DND-41 (cell line): ENCODE data around the gene MRPS26.

Experiments used
- ATAC-seq: fragments of 200-7000 bp; cut with Tn5 transposase; 3 replicates; pipeline ENCODE4 v1.9.1; 2021; ENCODE audit warnings: low read depth; ENCODE audit not compliant: insufficient read depth
- DNase-seq: peaks from one replicate; pipeline ENCODE4 v3.0.0-alpha.2; 2020
- H2AFZ ChIP-seq: 2 replicates; pipeline ENCODE4 v1.6.0; 2012; ENCODE audit warnings: low read depth, low read length
- H3K27ac ChIP-seq: 2 replicates; pipeline ENCODE4 v1.5.1; 2012; ENCODE audit warnings: low read length, inconsistent platforms
- H3K27me3 ChIP-seq: fragments of 200-600 bp; sonication (generic); 2 replicates; pipeline ENCODE4 v1.6.0; 2012; ENCODE audit warnings: low read length, mild to moderate bottlenecking, inconsistent platforms; ENCODE audit not compliant: insufficient read depth, poor library complexity
- H3K36me3 ChIP-seq: 2 replicates; pipeline ENCODE4 v1.5.1; 2012; ENCODE audit warnings: low read length, inconsistent platforms; ENCODE audit not compliant: insufficient read depth
- H3K4me1 ChIP-seq: 2 replicates; pipeline ENCODE4 v1.5.1; 2012; ENCODE audit warnings: mild to moderate bottlenecking, low read length; ENCODE audit not compliant: insufficient read depth
- H3K4me2 ChIP-seq: 2 replicates; pipeline ENCODE4 v1.6.0; 2012; ENCODE audit warnings: mild to moderate bottlenecking, moderate library complexity, low read length, inconsistent platforms; ENCODE audit not compliant: insufficient read depth
- H3K4me3 ChIP-seq, 2 experiments: fragments of 200-600 bp in 1 of 2; shearing (Covaris generic) in 1 of 2; 2 replicates each; pipeline ENCODE4 v1.5.1; 2012 to 2016; ENCODE audit warnings: inconsistent platforms in 2 of 2, low read length in 2 of 2, mild to moderate bottlenecking in 2 of 2, low read depth in 1 of 2, moderate library complexity in 1 of 2
- H3K79me2 ChIP-seq: 2 replicates; pipeline ENCODE4 v1.6.0; 2012; ENCODE audit warnings: low read length, inconsistent platforms; ENCODE audit not compliant: insufficient read depth
- H3K9ac ChIP-seq: 2 replicates; pipeline ENCODE4 v1.6.0; 2012; ENCODE audit warnings: low read depth, mild to moderate bottlenecking, inconsistent platforms, low read length, moderate library complexity
- H3K9me3 ChIP-seq: 2 replicates; pipeline ENCODE4 v1.5.1; 2012; ENCODE audit warnings: low read length, moderate library complexity, mild to moderate bottlenecking, inconsistent platforms; ENCODE audit not compliant: insufficient read depth, severe bottlenecking
- H4K20me1 ChIP-seq: 2 replicates; pipeline ENCODE4 v1.6.0; 2012; ENCODE audit warnings: low read length; ENCODE audit not compliant: insufficient read depth
- EZH2 ChIP-seq: IDR thresholded peaks from 3 replicates; pipeline ENCODE4 v1.6.1; 2012; ENCODE audit warnings: borderline replicate concordance, low read depth, mild to moderate bottlenecking, moderate library complexity, low read length, inconsistent platforms; ENCODE audit not compliant: severe bottlenecking
- TF ChIP-seq, protein P1 (sequence below): IDR thresholded peaks from 2 replicates; pipeline ENCODE4 v1.5.1; 2012; ENCODE audit warnings: borderline replicate concordance, low read length, moderate library complexity, mild to moderate bottlenecking; ENCODE audit not compliant: poor library complexity, severe bottlenecking; ENCODE audit errors: extremely low read depth

MRPS26 gene

DNA sequence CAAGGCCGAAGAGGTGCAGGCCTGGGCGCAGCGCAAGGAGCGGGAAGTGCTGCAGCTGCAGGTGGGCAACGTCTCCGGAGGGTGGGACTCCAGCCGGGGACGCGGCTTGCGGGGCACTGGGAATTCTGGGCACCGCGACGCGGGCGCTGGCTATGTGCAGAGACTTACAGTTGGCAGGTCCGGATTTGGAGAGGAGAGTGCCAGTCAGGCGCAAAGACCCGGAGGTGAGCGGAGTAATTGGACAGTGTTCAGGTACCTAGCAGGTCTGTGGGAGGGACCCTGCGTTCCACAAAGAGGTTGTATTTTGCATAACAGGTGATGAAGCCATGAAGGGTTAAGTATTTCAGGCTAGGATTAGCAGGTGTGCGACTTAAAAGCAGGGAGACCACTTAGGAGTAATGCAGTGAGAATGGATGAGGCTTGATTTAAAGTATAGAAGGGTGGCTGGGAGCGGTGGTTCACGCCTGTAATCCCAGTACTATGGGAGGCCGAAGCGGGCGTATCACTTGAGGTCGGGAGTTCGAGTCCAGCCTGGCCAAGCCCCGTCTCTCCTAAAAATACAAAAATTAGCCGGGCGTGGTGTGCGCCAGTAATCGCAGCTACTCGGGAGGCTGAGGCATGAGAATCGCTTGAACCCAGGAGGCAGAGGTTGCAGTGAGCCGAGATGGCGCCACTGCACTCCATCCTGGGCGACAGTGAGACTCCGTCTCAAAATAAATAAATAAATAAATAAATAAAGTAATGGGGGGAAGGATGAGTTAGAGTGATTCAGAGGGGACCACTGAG is 1.0 kb downstream of the MRPS26 start:
- H3K36me3 ChIP-seq = peaks cover 38% of the 10 kb centered on the region
- H3K9me3 ChIP-seq = no peaks in the 10 kb centered on the region
- TF ChIP-seq EZH2 = no peak
- TF ChIP-seq, protein P1, sequence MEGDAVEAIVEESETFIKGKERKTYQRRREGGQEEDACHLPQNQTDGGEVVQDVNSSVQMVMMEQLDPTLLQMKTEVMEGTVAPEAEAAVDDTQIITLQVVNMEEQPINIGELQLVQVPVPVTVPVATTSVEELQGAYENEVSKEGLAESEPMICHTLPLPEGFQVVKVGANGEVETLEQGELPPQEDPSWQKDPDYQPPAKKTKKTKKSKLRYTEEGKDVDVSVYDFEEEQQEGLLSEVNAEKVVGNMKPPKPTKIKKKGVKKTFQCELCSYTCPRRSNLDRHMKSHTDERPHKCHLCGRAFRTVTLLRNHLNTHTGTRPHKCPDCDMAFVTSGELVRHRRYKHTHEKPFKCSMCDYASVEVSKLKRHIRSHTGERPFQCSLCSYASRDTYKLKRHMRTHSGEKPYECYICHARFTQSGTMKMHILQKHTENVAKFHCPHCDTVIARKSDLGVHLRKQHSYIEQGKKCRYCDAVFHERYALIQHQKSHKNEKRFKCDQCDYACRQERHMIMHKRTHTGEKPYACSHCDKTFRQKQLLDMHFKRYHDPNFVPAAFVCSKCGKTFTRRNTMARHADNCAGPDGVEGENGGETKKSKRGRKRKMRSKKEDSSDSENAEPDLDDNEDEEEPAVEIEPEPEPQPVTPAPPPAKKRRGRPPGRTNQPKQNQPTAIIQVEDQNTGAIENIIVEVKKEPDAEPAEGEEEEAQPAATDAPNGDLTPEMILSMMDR = no peak
- ATAC-seq (peak; percentile 30), DNase-seq (peak; percentile 46)
- H3K4me3 ChIP-seq = peak overlapping the region; percentile 95 to 97
- peak overlapping the region; percentile 91 for H3K9ac ChIP-seq
- H3K79me2 ChIP-seq = peaks cover 17% of the 10 kb centered on the region
- H3K27me3 ChIP-seq = no peaks in the 10 kb centered on the region
- peak overlapping the region; percentile 91 for H3K4me2 ChIP-seq
- H3K4me1 ChIP-seq = peaks cover 26% of the 10 kb centered on the region
- peak overlapping the region; percentile 81 for H3K27ac ChIP-seq
- peak overlapping the region; percentile 96 for H2AFZ ChIP-seq
- H4K20me1 ChIP-seq = peaks cover 28% of the 10 kb centered on the region

DNA sequence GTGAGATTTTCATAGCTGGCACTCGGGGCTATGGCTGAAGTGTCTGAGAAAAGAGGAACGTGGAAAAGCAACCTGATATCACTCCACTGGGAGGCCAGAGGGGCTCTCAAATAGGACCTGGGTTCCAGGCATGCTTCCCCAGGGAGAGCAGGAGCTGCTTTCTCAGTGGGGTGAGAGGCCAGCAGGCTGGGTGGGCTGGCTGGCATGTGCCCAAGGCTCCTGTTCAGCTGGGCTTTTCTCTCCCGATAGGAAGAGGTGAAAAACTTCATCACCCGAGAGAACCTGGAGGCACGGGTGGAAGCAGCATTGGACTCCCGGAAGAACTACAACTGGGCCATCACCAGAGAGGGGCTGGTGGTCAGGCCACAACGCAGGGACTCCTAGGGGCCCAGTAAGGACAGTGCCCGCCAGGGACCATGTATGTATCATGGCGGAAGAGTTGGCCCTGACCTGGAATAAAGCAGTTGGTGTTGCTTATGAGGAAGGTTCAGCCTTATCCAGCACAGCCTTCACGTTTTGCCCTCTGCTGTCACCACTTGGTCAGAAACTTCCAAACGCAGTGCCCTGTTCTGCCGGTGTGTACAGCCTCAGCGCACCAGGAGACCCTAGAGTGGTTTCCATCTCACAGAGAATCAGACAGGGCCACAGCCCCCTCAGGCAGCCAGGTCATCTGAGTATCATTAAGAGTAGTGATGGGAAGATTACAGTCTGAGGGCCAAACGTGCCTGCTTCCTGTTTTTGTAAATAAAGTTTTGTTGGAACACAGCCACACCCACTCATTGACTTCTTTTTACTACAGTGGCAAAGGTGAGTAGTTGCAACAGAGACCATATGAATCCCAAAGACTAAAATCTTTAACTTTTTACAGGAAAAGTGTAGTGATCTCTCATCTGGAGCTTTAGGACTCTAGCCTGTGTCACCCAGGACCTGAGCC is 1.9 kb downstream of the MRPS26 start:
- TF ChIP-seq, protein P1 = no peak
- TF ChIP-seq EZH2 = no peak
- H4K20me1 ChIP-seq = peaks cover 28% of the 10 kb centered on the region
- peak overlapping the region in 1 of 2 experiments; percentile 97; a peak in 2 of 4 replicates for H3K4me3 ChIP-seq
- DNase-seq = no peak
- no peak overlapping the region for H3K27ac ChIP-seq
- no peak for ATAC-seq
- peaks cover 38% of the 10 kb centered on the region for H3K36me3 ChIP-seq
- no peaks in the 10 kb centered on the region for H3K9me3 ChIP-seq
- peak overlapping the region; percentile 91 for H3K9ac ChIP-seq
- peaks cover 17% of the 10 kb centered on the region for H3K79me2 ChIP-seq
- peaks cover 26% of the 10 kb centered on the region for H3K4me1 ChIP-seq
- H3K27me3 ChIP-seq = no peaks in the 10 kb centered on the region
- peak overlapping the region; percentile 91 for H3K4me2 ChIP-seq
- H2AFZ ChIP-seq = no peak overlapping the region

DNA sequence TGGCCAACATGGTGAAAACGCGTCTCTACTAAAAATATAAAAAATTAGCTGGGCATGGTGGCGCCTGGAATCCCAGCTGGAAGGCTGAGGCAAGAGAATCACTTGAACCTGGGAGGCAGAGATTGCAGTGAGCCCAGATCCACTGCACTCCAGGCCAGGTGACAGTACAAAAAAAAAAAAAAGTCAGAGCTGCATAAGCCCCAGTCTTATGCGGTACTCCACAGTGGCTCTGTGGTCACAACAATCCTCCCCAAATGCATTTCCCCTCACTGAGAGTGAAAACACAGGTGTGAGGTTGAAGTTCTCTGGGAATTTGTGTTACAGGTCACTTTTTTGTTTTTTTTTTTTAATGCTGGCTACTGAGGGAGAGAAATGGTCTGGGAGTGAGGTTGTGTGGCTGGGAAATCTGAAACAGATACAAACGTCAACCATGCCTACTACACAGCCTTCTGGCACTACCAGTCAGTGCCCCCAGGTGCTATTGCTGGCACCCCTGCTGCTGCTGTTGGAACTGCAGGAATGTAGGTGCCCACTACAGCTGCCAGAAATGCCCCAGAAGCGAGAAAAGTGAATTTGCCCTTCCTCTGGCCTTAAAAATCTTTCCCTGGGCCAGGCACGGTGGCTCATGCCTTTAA is 5.7 kb downstream of the MRPS26 start:
- Histone ChIP-seq H3K36me3 (peaks cover 32% of the 10 kb centered on the region), H3K4me3 (no peak overlapping the region), H3K4me1 (peaks cover 14% of the 10 kb centered on the region), H3K79me2 (peaks cover 11% of the 10 kb centered on the region), H4K20me1 (peaks cover 28% of the 10 kb centered on the region), H3K27ac (no peak overlapping the region), H3K9ac (no peak overlapping the region), H3K4me2 (no peak overlapping the region), H3K27me3 (no peaks in the 10 kb centered on the region), H3K9me3 (no peaks in the 10 kb centered on the region), H2AFZ (no peak overlapping the region)
- TF ChIP-seq, protein P1 = no peak
- no peak for TF ChIP-seq EZH2
- ATAC-seq (peak; percentile 56), DNase-seq (peak; percentile 26)
